Neural progenitor cell (in vitro differentiated cells): ENCODE results near the gene WDR70. TPM values are rescaled to one million over a fixed set of nuclear protein-coding genes. Genes with fewer than 3 reads are reported as not detected.

Experiments used
- DNase-seq: peaks from one replicate; pipeline ENCODE4 v3.0.0-alpha.2; 2016; ENCODE audit warnings: low spot score
- H2AFZ ChIP-seq: fragments of 200-600 bp; sonication (generic); replicated peaks from 2 replicates; pipeline ENCODE4 v1.6.1; 2016; ENCODE audit warnings: antibody characterized with exemption
- H3F3A ChIP-seq: fragments of 200-600 bp; sonication (generic); 2 replicates; pipeline ENCODE4 v1.6.1; 2016; ENCODE audit warnings: antibody characterized with exemption, low read depth
- H3K27ac ChIP-seq: fragments of 200-600 bp; sonication (generic); 2 replicates; pipeline ENCODE4 v1.5.1; 2016; ENCODE audit warnings: mild to moderate bottlenecking
- H3K27me3 ChIP-seq: fragments of 200-600 bp; sonication (generic); 2 replicates; pipeline ENCODE4 v1.6.1; 2016; ENCODE audit warnings: mild to moderate bottlenecking, moderate library complexity
- H3K36me3 ChIP-seq: fragments of 200-600 bp; sonication (generic); 2 replicates; pipeline ENCODE4 v1.5.1; 2016
- H3K4me1 ChIP-seq: fragments of 200-600 bp; sonication (generic); 2 replicates; pipeline ENCODE4 v1.6.1; 2016; ENCODE audit warnings: mixed run types
- H3K4me2 ChIP-seq: fragments of 200-600 bp; sonication (generic); 2 replicates; pipeline ENCODE4 v1.6.1; 2016
- H3K4me3 ChIP-seq: fragments of 200-600 bp; sonication (generic); 2 replicates; pipeline ENCODE4 v1.5.1; 2016
- H3K79me2 ChIP-seq: fragments of 200-600 bp; sonication (generic); 2 replicates; pipeline ENCODE4 v1.6.1; 2016; ENCODE audit warnings: low read depth
- H3K9ac ChIP-seq: fragments of 200-600 bp; sonication (generic); 2 replicates; pipeline ENCODE4 v1.6.1; 2016
- H3K9me3 ChIP-seq: fragments of 200-600 bp; sonication (generic); 2 replicates; pipeline ENCODE4 v1.5.1; 2016; ENCODE audit warnings: low read depth
- H4K20me1 ChIP-seq: fragments of 200-600 bp; sonication (generic); 2 replicates; pipeline ENCODE4 v1.6.1; 2016; ENCODE audit warnings: low read depth
- H3K27ac Mint-ChIP-seq: 3 replicates; pipeline ENCODE4 v1.8.0; 2021; ENCODE audit warnings: mixed read lengths
- H3K27me3 Mint-ChIP-seq: 2 replicates; pipeline ENCODE4 v1.8.0; 2022; ENCODE audit warnings: low read depth, mild to moderate bottlenecking, inconsistent platforms, moderate library complexity, mixed read lengths; ENCODE audit not compliant: insufficient read depth
- H3K36me3 Mint-ChIP-seq: 3 replicates; pipeline ENCODE4 v1.8.0; 2021; ENCODE audit warnings: mixed read lengths
- H3K4me1 Mint-ChIP-seq: 3 replicates; pipeline ENCODE4 v1.8.0; 2021; ENCODE audit warnings: mixed read lengths
- H3K4me3 Mint-ChIP-seq: 3 replicates; pipeline ENCODE4 v1.8.0; 2021; ENCODE audit warnings: mild to moderate bottlenecking, moderate library complexity, mixed read lengths
- H3K9me3 Mint-ChIP-seq: 3 replicates; pipeline ENCODE4 v1.8.0; 2020; ENCODE audit warnings: mixed read lengths
- EZH2 ChIP-seq: fragments of 200-600 bp; sonication (generic); IDR thresholded peaks from 2 replicates; pipeline ENCODE4 v1.6.1; 2017; ENCODE audit warnings: antibody characterized with exemption, mild to moderate bottlenecking, moderate library complexity
- EZH2phosphoT487 ChIP-seq: fragments of 200-600 bp; sonication (generic); IDR thresholded peaks from 2 replicates; pipeline ENCODE4 v1.6.1; 2017; ENCODE audit warnings: antibody characterized with exemption
- total RNA-seq: library from RNA; depleted of rRNA; stranded (reverse); fragments of >200 nt; gene quantifications from 2 replicates; pipeline ENCODE4 v1.2.3, GENCODE V29; 2015; ENCODE audit warnings: low replicate concordance
- TF ChIP-seq, protein P1 (sequence below): fragments of 200-600 bp; sonication (generic); IDR thresholded peaks from 2 replicates; pipeline ENCODE4 v1.5.1; 2017; ENCODE audit warnings: antibody characterized with exemption, mild to moderate bottlenecking

Gene WDR70
- total RNA-seq, 1 donor from 2014 or later, result 46.2 TPM

DNA sequence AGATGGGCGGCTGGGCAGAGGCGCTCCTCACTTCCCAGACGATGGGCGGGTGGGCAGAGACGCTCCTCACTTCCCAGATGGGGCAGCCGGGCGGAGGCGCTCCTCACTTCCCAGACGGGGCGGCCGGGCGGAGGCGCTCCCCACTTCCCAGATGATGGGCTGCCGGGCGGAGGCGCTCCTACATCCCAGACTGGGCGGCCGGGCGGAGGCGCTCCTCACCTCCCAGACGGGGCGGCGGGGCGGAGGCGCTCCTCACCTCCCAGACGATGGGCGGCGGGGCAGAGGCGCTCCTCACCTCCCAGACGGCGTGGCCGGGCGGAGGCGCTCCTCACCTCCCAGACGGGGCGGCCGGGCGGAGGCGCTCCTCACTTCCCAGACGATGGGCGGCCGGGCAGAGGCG, 140.2 kb downstream of the WDR70 start:
- H3K36me3 ChIP-seq, result no peaks in the 10 kb centered on the region
- no peak overlapping the region for H3K27ac ChIP-seq
- no peaks in the 10 kb centered on the region for H3F3A ChIP-seq
- H3K9ac ChIP-seq, result no peak overlapping the region
- Mint-ChIP-seq H3K9me3 (peaks cover 22% of the 10 kb centered on the region), H3K36me3 (peaks cover 19% of the 10 kb centered on the region), H3K27ac (no peak overlapping the region), H3K4me1 (no peaks in the 10 kb centered on the region), H3K4me3 (no peak overlapping the region), H3K27me3 (peaks cover 2% of the 10 kb centered on the region)
- no peaks in the 10 kb centered on the region for H4K20me1 ChIP-seq
- H3K4me3 ChIP-seq, result no peak overlapping the region
- H3K9me3 ChIP-seq, result peaks cover 9% of the 10 kb centered on the region
- H3K79me2 ChIP-seq, result no peaks in the 10 kb centered on the region
- no peak for DNase-seq
- H2AFZ ChIP-seq, result no peak overlapping the region
- TF ChIP-seq, protein P1, sequence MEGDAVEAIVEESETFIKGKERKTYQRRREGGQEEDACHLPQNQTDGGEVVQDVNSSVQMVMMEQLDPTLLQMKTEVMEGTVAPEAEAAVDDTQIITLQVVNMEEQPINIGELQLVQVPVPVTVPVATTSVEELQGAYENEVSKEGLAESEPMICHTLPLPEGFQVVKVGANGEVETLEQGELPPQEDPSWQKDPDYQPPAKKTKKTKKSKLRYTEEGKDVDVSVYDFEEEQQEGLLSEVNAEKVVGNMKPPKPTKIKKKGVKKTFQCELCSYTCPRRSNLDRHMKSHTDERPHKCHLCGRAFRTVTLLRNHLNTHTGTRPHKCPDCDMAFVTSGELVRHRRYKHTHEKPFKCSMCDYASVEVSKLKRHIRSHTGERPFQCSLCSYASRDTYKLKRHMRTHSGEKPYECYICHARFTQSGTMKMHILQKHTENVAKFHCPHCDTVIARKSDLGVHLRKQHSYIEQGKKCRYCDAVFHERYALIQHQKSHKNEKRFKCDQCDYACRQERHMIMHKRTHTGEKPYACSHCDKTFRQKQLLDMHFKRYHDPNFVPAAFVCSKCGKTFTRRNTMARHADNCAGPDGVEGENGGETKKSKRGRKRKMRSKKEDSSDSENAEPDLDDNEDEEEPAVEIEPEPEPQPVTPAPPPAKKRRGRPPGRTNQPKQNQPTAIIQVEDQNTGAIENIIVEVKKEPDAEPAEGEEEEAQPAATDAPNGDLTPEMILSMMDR, result no peak
- TF ChIP-seq EZH2phosphoT487 (no peak), EZH2 (no peak)
- H3K4me2 ChIP-seq, result no peak overlapping the region
- H3K4me1 ChIP-seq, result no peaks in the 10 kb centered on the region
- no peaks in the 10 kb centered on the region for H3K27me3 ChIP-seq

DNA sequence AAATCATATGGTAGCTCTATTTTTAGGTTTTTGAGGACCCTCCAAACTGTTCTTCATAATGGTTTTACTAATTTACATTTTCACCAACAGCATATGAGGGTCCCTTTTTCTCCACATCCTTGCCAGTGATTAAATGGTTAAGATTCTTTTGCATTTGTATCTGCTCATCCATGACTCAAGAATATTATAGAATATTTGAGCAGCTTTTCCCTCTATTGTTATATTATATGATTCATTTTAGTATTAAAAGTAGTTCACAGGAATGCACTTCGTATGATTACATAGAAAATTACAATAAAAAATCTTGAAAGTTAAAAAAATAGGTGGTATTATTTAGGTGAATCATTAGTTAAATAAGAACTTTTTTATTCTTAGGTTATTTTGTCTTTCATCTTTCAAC, 140.7 kb downstream of the WDR70 start:
- H3K9me3 Mint-ChIP-seq, result peaks cover 24% of the 10 kb centered on the region
- no peaks in the 10 kb centered on the region for H3K4me1 Mint-ChIP-seq
- H3K79me2 ChIP-seq, result no peaks in the 10 kb centered on the region
- no peak overlapping the region for H3K27ac Mint-ChIP-seq
- H2AFZ ChIP-seq, result no peak overlapping the region
- H3K36me3 ChIP-seq, result no peaks in the 10 kb centered on the region
- peaks cover 2% of the 10 kb centered on the region for H3K27me3 Mint-ChIP-seq
- H3K27me3 ChIP-seq, result no peaks in the 10 kb centered on the region
- H3K9ac ChIP-seq, result no peak overlapping the region
- H3K27ac ChIP-seq, result no peak overlapping the region
- no peaks in the 10 kb centered on the region for H3F3A ChIP-seq
- H3K9me3 ChIP-seq, result peaks cover 9% of the 10 kb centered on the region
- no peak overlapping the region for H3K4me2 ChIP-seq
- H3K4me3 ChIP-seq, result no peak overlapping the region
- no peaks in the 10 kb centered on the region for H3K4me1 ChIP-seq
- TF ChIP-seq EZH2phosphoT487 (no peak), EZH2 (no peak)
- TF ChIP-seq, protein P1, result no peak
- H3K36me3 Mint-ChIP-seq, result peaks cover 19% of the 10 kb centered on the region
- no peak overlapping the region for H3K4me3 Mint-ChIP-seq
- H4K20me1 ChIP-seq, result no peaks in the 10 kb centered on the region
- no peak for DNase-seq

DNA sequence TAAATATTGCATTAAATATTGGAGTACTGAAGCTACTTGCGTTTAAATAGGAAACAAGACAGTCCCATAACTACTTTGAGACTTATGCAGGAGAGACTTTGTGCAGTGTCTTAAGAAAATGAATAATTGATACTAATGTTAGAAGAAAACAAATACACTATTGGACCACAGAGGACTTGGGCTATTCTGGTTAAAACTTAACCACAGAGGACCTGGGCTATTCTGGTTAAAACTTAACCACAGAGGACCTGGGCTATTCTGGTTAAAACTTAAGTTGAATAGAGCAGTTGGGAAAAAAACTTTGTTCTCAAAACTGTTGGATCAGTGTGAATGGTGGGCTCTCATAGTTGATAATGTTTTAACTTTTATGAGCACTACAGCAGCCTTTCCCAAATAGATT, 141.7 kb downstream of the WDR70 start:
- no peak for DNase-seq
- H3K9ac ChIP-seq, result no peak overlapping the region
- no peaks in the 10 kb centered on the region for H3F3A ChIP-seq
- no peak overlapping the region for H3K4me2 ChIP-seq
- H3K4me3 ChIP-seq, result no peak overlapping the region
- H3K27me3 ChIP-seq, result no peaks in the 10 kb centered on the region
- Mint-ChIP-seq H3K36me3 (peaks cover 19% of the 10 kb centered on the region), H3K27ac (no peak overlapping the region), H3K27me3 (peaks cover 2% of the 10 kb centered on the region), H3K4me1 (no peaks in the 10 kb centered on the region), H3K4me3 (no peak overlapping the region), H3K9me3 (peaks cover 32% of the 10 kb centered on the region)
- H3K4me1 ChIP-seq, result no peaks in the 10 kb centered on the region
- peaks cover 9% of the 10 kb centered on the region for H3K9me3 ChIP-seq
- H3K36me3 ChIP-seq, result no peaks in the 10 kb centered on the region
- TF ChIP-seq EZH2, result no peak
- TF ChIP-seq, protein P1, result no peak
- TF ChIP-seq EZH2phosphoT487, result no peak
- no peaks in the 10 kb centered on the region for H3K79me2 ChIP-seq
- no peaks in the 10 kb centered on the region for H4K20me1 ChIP-seq
- no peak overlapping the region for H3K27ac ChIP-seq
- no peak overlapping the region for H2AFZ ChIP-seq
